22Rv1 (cell line): ENCODE data around the gene PYCARD.

Source experiments
- ZFX ChIP-seq: fragments of 450-650 bp; IDR thresholded peaks from 2 replicates; pipeline ENCODE4 v1.6.1; 2017; ENCODE audit warnings: antibody characterized with exemption, borderline replicate concordance
- TF ChIP-seq, protein P1 (sequence below): fragments of 450-650 bp; IDR thresholded peaks from 2 replicates; pipeline ENCODE4 v1.5.1; 2017; ENCODE audit warnings: mild to moderate bottlenecking

DNA sequence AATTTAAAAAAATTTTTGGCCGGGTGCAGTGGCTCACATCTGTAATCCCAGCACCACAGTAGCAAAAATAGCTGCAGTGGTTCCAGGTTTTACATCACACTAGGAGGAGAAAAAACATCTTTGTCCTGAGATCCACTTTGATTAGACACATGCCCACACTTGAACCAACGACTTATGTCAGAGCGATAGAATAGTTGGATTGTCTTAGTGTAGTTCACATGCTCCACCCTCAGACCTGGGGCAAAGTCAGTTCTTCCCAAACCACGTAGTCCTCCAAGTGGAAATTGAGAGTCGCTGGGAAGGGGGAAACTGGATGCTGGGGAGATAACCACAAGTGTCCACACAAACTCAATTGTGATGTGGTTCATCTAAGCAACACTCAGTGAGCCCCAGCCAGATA, 45.8 kb upstream of the PYCARD start:
- TF ChIP-seq, protein P1, sequence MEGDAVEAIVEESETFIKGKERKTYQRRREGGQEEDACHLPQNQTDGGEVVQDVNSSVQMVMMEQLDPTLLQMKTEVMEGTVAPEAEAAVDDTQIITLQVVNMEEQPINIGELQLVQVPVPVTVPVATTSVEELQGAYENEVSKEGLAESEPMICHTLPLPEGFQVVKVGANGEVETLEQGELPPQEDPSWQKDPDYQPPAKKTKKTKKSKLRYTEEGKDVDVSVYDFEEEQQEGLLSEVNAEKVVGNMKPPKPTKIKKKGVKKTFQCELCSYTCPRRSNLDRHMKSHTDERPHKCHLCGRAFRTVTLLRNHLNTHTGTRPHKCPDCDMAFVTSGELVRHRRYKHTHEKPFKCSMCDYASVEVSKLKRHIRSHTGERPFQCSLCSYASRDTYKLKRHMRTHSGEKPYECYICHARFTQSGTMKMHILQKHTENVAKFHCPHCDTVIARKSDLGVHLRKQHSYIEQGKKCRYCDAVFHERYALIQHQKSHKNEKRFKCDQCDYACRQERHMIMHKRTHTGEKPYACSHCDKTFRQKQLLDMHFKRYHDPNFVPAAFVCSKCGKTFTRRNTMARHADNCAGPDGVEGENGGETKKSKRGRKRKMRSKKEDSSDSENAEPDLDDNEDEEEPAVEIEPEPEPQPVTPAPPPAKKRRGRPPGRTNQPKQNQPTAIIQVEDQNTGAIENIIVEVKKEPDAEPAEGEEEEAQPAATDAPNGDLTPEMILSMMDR = no peak
- TF ChIP-seq ZFX = no peak
